H9 (cell line): ENCODE data around the gene USP44. TPM values are rescaled to one million over a fixed set of nuclear protein-coding genes. Genes with fewer than 3 reads are reported as not detected.
A peak's percentile ranks its signal among the peaks of the same experiment; 100 is the strongest.

ENCODE experiments used
- DNase-seq: peaks from one replicate; pipeline ENCODE4 v3.0.0-alpha.2; 2017
- H2AFZ ChIP-seq: one replicate; pipeline ENCODE4 v1.6.1; 2013; ENCODE audit warnings: mild to moderate bottlenecking, low read length, control low read depth, moderate library complexity
- H2AK5ac ChIP-seq: 2 replicates; pipeline ENCODE4 v1.6.1; 2013; ENCODE audit warnings: low read length, control low read depth, mixed read lengths; ENCODE audit not compliant: insufficient read length
- H2BK120ac ChIP-seq: one replicate; pipeline ENCODE4 v1.6.1; 2013; ENCODE audit warnings: low read depth, mild to moderate bottlenecking, low read length, control low read depth, inconsistent platforms; ENCODE audit not compliant: poor library complexity, severe bottlenecking
- H2BK12ac ChIP-seq: 2 replicates; pipeline ENCODE4 v1.6.1; 2013; ENCODE audit warnings: low read length, control low read depth, mixed read lengths, low read depth; ENCODE audit not compliant: insufficient read length
- H2BK15ac ChIP-seq: 2 replicates; pipeline ENCODE4 v1.6.1; 2013; ENCODE audit warnings: low read depth, low read length, control low read depth
- H2BK20ac ChIP-seq: one replicate; pipeline ENCODE4 v1.6.1; 2013; ENCODE audit warnings: low read depth, mild to moderate bottlenecking, low read length, control low read depth, inconsistent platforms; ENCODE audit not compliant: poor library complexity, severe bottlenecking
- H2BK5ac ChIP-seq: 2 replicates; pipeline ENCODE4 v1.6.1; 2013; ENCODE audit warnings: low read length, control low read depth, mixed read lengths; ENCODE audit not compliant: insufficient read length
- H3K14ac ChIP-seq: 2 replicates; pipeline ENCODE4 v1.6.1; 2013; ENCODE audit warnings: low read length, control low read depth; ENCODE audit not compliant: insufficient read depth
- H3K18ac ChIP-seq: 2 replicates; pipeline ENCODE4 v1.6.1; 2013; ENCODE audit warnings: low read depth, mild to moderate bottlenecking, mixed read lengths, low read length, control low read depth; ENCODE audit not compliant: insufficient read length
- H3K23ac ChIP-seq: 2 replicates; pipeline ENCODE4 v1.6.1; 2013; ENCODE audit warnings: low read length, control low read depth, mixed read lengths, low read depth; ENCODE audit not compliant: insufficient read length
- H3K23me2 ChIP-seq: 2 replicates; pipeline ENCODE4 v1.6.1; 2013; ENCODE audit warnings: low read depth, mild to moderate bottlenecking, mixed read lengths, low read length, control low read depth; ENCODE audit not compliant: insufficient read length, poor library complexity, severe bottlenecking
- H3K27ac ChIP-seq: 2 replicates; pipeline ENCODE4 v1.5.1; 2013; ENCODE audit warnings: low read length, control low read depth, mixed read lengths, low read depth; ENCODE audit not compliant: insufficient read length
- H3K27me3 ChIP-seq: 2 replicates; pipeline ENCODE4 v1.6.1; 2013; ENCODE audit warnings: low read length, control low read depth, inconsistent platforms; ENCODE audit not compliant: insufficient read depth
- H3K4ac ChIP-seq: 2 replicates; pipeline ENCODE4 v1.6.1; 2013; ENCODE audit warnings: low read depth, mild to moderate bottlenecking, control low read depth, inconsistent platforms, low read length, moderate library complexity
- H3K4me1 ChIP-seq: 2 replicates; pipeline ENCODE4 v1.6.1; 2013; ENCODE audit warnings: low read length, control low read depth, inconsistent platforms; ENCODE audit not compliant: insufficient read depth
- H3K4me2 ChIP-seq: 2 replicates; pipeline ENCODE4 v1.6.1; 2013; ENCODE audit warnings: low read length, control low read depth, mixed read lengths; ENCODE audit not compliant: insufficient read length, insufficient read depth
- H3K56ac ChIP-seq: 2 replicates; pipeline ENCODE4 v1.6.1; 2013; ENCODE audit warnings: low read depth, mild to moderate bottlenecking, mixed read lengths, low read length, control low read depth; ENCODE audit not compliant: insufficient read length
- H3K79me1 ChIP-seq: 2 replicates; pipeline ENCODE4 v1.6.1; 2013; ENCODE audit warnings: low read depth, mild to moderate bottlenecking, moderate library complexity, low read length, control low read depth, inconsistent platforms; ENCODE audit not compliant: insufficient read depth, poor library complexity, severe bottlenecking
- H3K79me2 ChIP-seq: 2 replicates; pipeline ENCODE4 v1.6.1; 2013; ENCODE audit warnings: low read length, control low read depth, inconsistent platforms; ENCODE audit not compliant: insufficient read depth
- H3K9ac ChIP-seq: 2 replicates; pipeline ENCODE4 v1.6.1; 2013; ENCODE audit warnings: low read length, control low read depth, mixed read lengths; ENCODE audit not compliant: insufficient read length; ENCODE audit errors: extremely low read depth
- H3K9me3 ChIP-seq: one replicate; pipeline ENCODE4 v1.6.1; 2013; ENCODE audit warnings: low read depth, low read length, inconsistent platforms; ENCODE audit not compliant: control insufficient read depth
- H3T11ph ChIP-seq: one replicate; pipeline ENCODE4 v1.6.1; 2013; ENCODE audit warnings: mild to moderate bottlenecking, low read length, control low read depth, inconsistent platforms
- H4K20me1 ChIP-seq: one replicate; pipeline ENCODE4 v1.6.1; 2013; ENCODE audit not compliant: control insufficient read depth, insufficient read length, insufficient read depth
- H4K5ac ChIP-seq: 2 replicates; pipeline ENCODE4 v1.6.1; 2013; ENCODE audit warnings: low read depth, mild to moderate bottlenecking, mixed read lengths, low read length, control low read depth; ENCODE audit not compliant: insufficient read length
- H4K8ac ChIP-seq: replicated peaks from 2 replicates; pipeline ENCODE4 v1.6.1; 2013; ENCODE audit warnings: low read length, control low read depth, mixed read lengths, low read depth; ENCODE audit not compliant: insufficient read length
- H4K91ac ChIP-seq: 2 replicates; pipeline ENCODE4 v1.6.1; 2013; ENCODE audit warnings: low read depth, mild to moderate bottlenecking, moderate library complexity, mixed read lengths, low read length, control low read depth; ENCODE audit not compliant: insufficient read length
- H3K27ac Mint-ChIP-seq, 3 experiments: 2 replicates in 2 of 3; 3 replicates in 1 of 3; pipeline ENCODE4 v1.8.0; 2020 to 2021; ENCODE audit warnings: mixed read lengths in 3 of 3, mild to moderate bottlenecking in 1 of 3, moderate library complexity in 1 of 3
- H3K27me3 Mint-ChIP-seq: 2 replicates; pipeline ENCODE4 v1.8.0; 2021; ENCODE audit warnings: low read depth, mild to moderate bottlenecking, moderate library complexity, mixed read lengths
- H3K36me3 Mint-ChIP-seq, 3 experiments: 2 replicates in 2 of 3; 3 replicates in 1 of 3; pipeline ENCODE4 v1.8.0; 2020 to 2021; ENCODE audit warnings: low read depth in 3 of 3, mixed read lengths in 3 of 3; ENCODE audit not compliant: insufficient read depth in 1 of 3
- H3K4me1 Mint-ChIP-seq, 2 experiments: 2 replicates each; pipeline ENCODE4 v1.8.0; 2020; ENCODE audit warnings: mixed read lengths in 2 of 2
- H3K4me3 Mint-ChIP-seq, 2 experiments: 2 replicates in 1 of 2; 3 replicates in 1 of 2; pipeline ENCODE4 v1.8.0; 2020 to 2021; ENCODE audit warnings: mild to moderate bottlenecking in 2 of 2, mixed read lengths in 2 of 2, moderate library complexity in 1 of 2
- H3K9me3 Mint-ChIP-seq, 2 experiments: 2 replicates in 1 of 2; 3 replicates in 1 of 2; pipeline ENCODE4 v1.8.0; 2020; ENCODE audit warnings: mild to moderate bottlenecking in 2 of 2, mixed read lengths in 2 of 2, moderate library complexity in 1 of 2
- CTCF ChIP-seq: fragments of 200-600 bp; sonication (generic); conservative IDR thresholded peaks from 3 replicates; pipeline ENCODE4 v1.8.0; 2021; ENCODE audit warnings: antibody characterized with exemption, mild to moderate bottlenecking
- WGBS: extraction: QIAGEN DNeasy Blood & Tissue Kit; methylation state at CpG from one replicate; pipeline ENCODE4 v1.1.7; 2013; ENCODE audit warnings: missing lambda C conversion rate, low lambda C conversion rate, mixed read lengths; ENCODE audit not compliant: insufficient read length; ENCODE audit errors: extremely low coverage; 5-methylcytosine and 5-hydroxymethylcytosine counted together
- total RNA-seq: library from RNA; stranded (reverse); gene quantifications from 2 replicates; pipeline ENCODE4 v1.2.1, GENCODE V29; 2021

The USP44 gene
- total RNA-seq, 1 experiment from 2014 or later, result 185 TPM

DNA sequence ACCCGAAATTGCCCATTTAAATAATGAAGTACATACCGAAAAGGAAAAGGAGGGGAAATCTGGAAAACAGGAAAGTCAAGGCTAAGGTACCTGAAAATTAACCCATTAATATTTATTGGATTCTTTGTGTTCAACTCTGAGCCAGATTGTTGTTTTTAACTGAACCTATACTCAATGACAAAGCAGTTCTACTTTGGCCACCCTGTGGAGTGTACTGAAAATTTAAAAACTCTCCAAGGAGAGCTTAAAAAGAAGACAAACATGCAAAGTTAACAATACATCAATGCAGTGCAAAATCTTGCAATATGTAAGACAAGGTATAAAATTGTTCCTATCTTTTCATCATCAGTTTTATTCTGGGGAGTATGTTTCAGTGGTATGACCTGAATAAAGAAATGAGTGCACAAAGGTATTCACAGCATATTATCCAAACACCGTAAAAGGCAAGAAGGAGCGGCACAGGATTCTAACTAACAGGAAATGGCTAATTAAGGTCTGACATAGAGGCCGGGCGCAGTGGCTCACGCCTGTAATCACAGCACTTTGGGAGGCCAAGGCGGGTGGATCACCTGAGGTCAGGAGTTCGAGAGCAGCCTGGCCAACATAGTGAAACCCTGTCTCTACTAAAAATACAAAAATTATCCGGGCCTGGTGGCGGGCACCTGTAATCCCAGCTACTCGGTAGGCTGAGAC, 1.7 kb downstream of the USP44 start:
- Histone ChIP-seq H2AK5ac (no peak overlapping the region), H3T11ph (no peak overlapping the region), H4K5ac (no peak overlapping the region), H4K20me1 (no peaks in the 10 kb centered on the region), H3K4ac (no peak overlapping the region), H3K18ac (no peak overlapping the region), H3K27me3 (no peaks in the 10 kb centered on the region), H2BK12ac (no peak overlapping the region), H2BK20ac (no peak overlapping the region), H4K8ac (no peak overlapping the region), H3K9me3 (no peaks in the 10 kb centered on the region), H3K9ac (peak overlapping the region; percentile 89), H3K23me2 (peaks cover 3% of the 10 kb centered on the region), H3K27ac (peak overlapping the region; percentile 88), H3K56ac (no peak overlapping the region), H2BK15ac (no peak overlapping the region), H2AFZ (no peak overlapping the region), H3K79me1 (no peaks in the 10 kb centered on the region), H4K91ac (no peak overlapping the region), H3K79me2 (peaks cover 17% of the 10 kb centered on the region; the same call in 1 of the 2 replicates), H3K4me2 (peak overlapping the region; percentile 89), H2BK120ac (no peak overlapping the region), H3K14ac (peak overlapping the region; percentile 96; the same call in 1 of the 2 replicates), H3K23ac (no peak overlapping the region), H3K4me1 (no peaks in the 10 kb centered on the region; the same call in 1 of the 2 replicates), H2BK5ac (peak overlapping the region; percentile 29)
- no CpG with 5 or more reads among the region's 12 CpGs for WGBS
- no peak for TF ChIP-seq CTCF
- Mint-ChIP-seq H3K4me1 (peaks cover 58 to 61% of the 10 kb centered on the region in 2 experiments), H3K36me3 (peaks cover 16 to 25% (median 16%) of the 10 kb centered on the region in 3 experiments), H3K27ac (peak overlapping the region; percentile 94 to 100 (median 99)), H3K27me3 (peaks cover 1% of the 10 kb centered on the region; the same call in 1 of the 2 replicates), H3K9me3 (peaks cover 0 to 5% of the 10 kb centered on the region in 2 experiments; a peak in 2 of 5 replicates), H3K4me3 (peak overlapping the region; percentile 83 to 96)
- peak; percentile 62 for DNase-seq
